Measurements from ENCODE around the gene MGP. TPM values are rescaled to one million over a fixed set of nuclear protein-coding genes. Genes with fewer than 3 reads are reported as not detected.

Gene MGP
- polyA plus RNA-seq (2013) = 0.09 TPM

GRCh38 chr12:14885718-14886221 is at the start of gene MGP:
Gene MGP, minus strand, starts transcription at chr12:14885854. Its CDS starts 63 bp downstream, at chr12:14885791.
- H3K4me3 ChIP-seq (ENCODE audit: control insufficient read depth in 1 of 7, extremely low read depth in 1 of 7, insufficient read depth in 4 of 7, low read depth in 2 of 7, low read length in 6 of 7) = peak within 1 kb of the TSS in 2 of 7 experiments; percentile 1 to 58

GRCh38 chr12:14935031-14935430 is 49.4 kb upstream of the MGP start:
- H3K36me3 ChIP-seq (ENCODE audit: control insufficient read depth in 4 of 4, insufficient read depth in 4 of 4, low read length in 3 of 4) = peaks cover 8 to 12% (median 10%) of the 10 kb centered on the region in 4 experiments
- no peak overlapping the region for H3K4me3 ChIP-seq (ENCODE audit: control insufficient read depth in 1 of 7, extremely low read depth in 1 of 7, insufficient read depth in 4 of 7, low read depth in 2 of 7, low read length in 6 of 7)
- H3K4me1 ChIP-seq (ENCODE audit: control extremely low read depth in 1 of 4, control insufficient read depth in 4 of 4, insufficient read depth in 4 of 4, low read length in 3 of 4) = peaks cover 4 to 9% (median 7%) of the 10 kb centered on the region in 4 experiments
- CTCF ChIA-PET = interaction anchor here (1.2 to 4.8 kb wide), 5 partner anchors 13 to 89 kb away, joined by 4 to 30 read pairs (median 6); no protein-coding TSS in a partner anchor
- H3K27ac ChIP-seq (ENCODE audit: insufficient read depth in 1 of 2, low read depth in 1 of 2, low read length in 2 of 2, poor library complexity in 1 of 2, severe bottlenecking in 2 of 2) = no peak overlapping the region
- H3K9me3 ChIP-seq (ENCODE audit: control extremely low read depth in 1 of 5, control insufficient read depth in 4 of 5, insufficient read depth in 2 of 5, low read depth in 1 of 5, low read length in 4 of 5) = no peaks in the 10 kb centered on the region
- POLR2A ChIA-PET = no interaction called here
- H3K27me3 ChIP-seq (replicated peaks in 2 of 5; ENCODE audit: control insufficient read depth in 4 of 5, insufficient read depth in 5 of 5, low read length in 4 of 5) = no peaks in the 10 kb centered on the region
- no peak for DNase-seq
- 57% methylated on average over 1 of the region's 4 CpGs for WGBS (ENCODE audit: insufficient coverage)

More at GRCh38 chr12:14885718-14886221, at the start of gene MGP:
- Histone ChIP-seq H3K9me3 (ENCODE audit: control extremely low read depth in 1 of 5, control insufficient read depth in 4 of 5, insufficient read depth in 2 of 5, low read depth in 1 of 5, low read length in 4 of 5) (no peaks in the 10 kb centered on the region), H3K36me3 (ENCODE audit: control insufficient read depth in 4 of 4, insufficient read depth in 4 of 4, low read length in 3 of 4) (no peaks in the 10 kb centered on the region), H3K27ac (ENCODE audit: insufficient read depth in 1 of 2, low read depth in 1 of 2, low read length in 2 of 2, poor library complexity in 1 of 2, severe bottlenecking in 2 of 2) (no peak within 1 kb of the TSS), H3K4me1 (ENCODE audit: control extremely low read depth in 1 of 4, control insufficient read depth in 4 of 4, insufficient read depth in 4 of 4, low read length in 3 of 4) (peaks cover 4 to 29% (median 26%) of the 10 kb centered on the region in 4 experiments), H3K27me3 (replicated peaks in 2 of 5; ENCODE audit: control insufficient read depth in 4 of 5, insufficient read depth in 5 of 5, low read length in 4 of 5) (peaks cover 0 to 9% (median 4%) of the 10 kb centered on the region in 5 experiments)
- 33% methylated on average over 4 of the region's 6 CpGs for WGBS (ENCODE audit: insufficient coverage)
- ChIA-PET POLR2A (interaction anchor here (0.6 kb wide), 1 partner anchor 1220 kb away, joined by 4 read pairs; no protein-coding TSS in a partner anchor), CTCF (no interaction called here)
- peak in 2 of 3 donors; percentile 69 to 76 for DNase-seq

GRCh38 chr12:14934511-14934910 is 48.9 kb upstream of the MGP start:
- Histone ChIP-seq H3K4me1 (ENCODE audit: control extremely low read depth in 1 of 4, control insufficient read depth in 4 of 4, insufficient read depth in 4 of 4, low read length in 3 of 4) (peaks cover 4 to 9% (median 6%) of the 10 kb centered on the region in 4 experiments), H3K9me3 (ENCODE audit: control extremely low read depth in 1 of 5, control insufficient read depth in 4 of 5, insufficient read depth in 2 of 5, low read depth in 1 of 5, low read length in 4 of 5) (no peaks in the 10 kb centered on the region), H3K4me3 (ENCODE audit: control insufficient read depth in 1 of 7, extremely low read depth in 1 of 7, insufficient read depth in 4 of 7, low read depth in 2 of 7, low read length in 6 of 7) (no peak overlapping the region), H3K36me3 (ENCODE audit: control insufficient read depth in 4 of 4, insufficient read depth in 4 of 4, low read length in 3 of 4) (peaks cover 8 to 12% (median 10%) of the 10 kb centered on the region in 4 experiments), H3K27ac (ENCODE audit: insufficient read depth in 1 of 2, low read depth in 1 of 2, low read length in 2 of 2, poor library complexity in 1 of 2, severe bottlenecking in 2 of 2) (no peak overlapping the region), H3K27me3 (replicated peaks in 2 of 5; ENCODE audit: control insufficient read depth in 4 of 5, insufficient read depth in 5 of 5, low read length in 4 of 5) (no peaks in the 10 kb centered on the region)
- CTCF ChIA-PET = interaction anchor here (1.2 to 2.3 kb wide), 5 partner anchors 10 to 88 kb away, joined by 3 to 7 read pairs (median 5); no protein-coding TSS in a partner anchor
- POLR2A ChIA-PET = no interaction called here
- DNase-seq = no peak
- WGBS (ENCODE audit: insufficient coverage) = 93% methylated on average over 2 of the region's 2 CpGs

- Histone ChIP-seq H3K4me3 (ENCODE audit: control insufficient read depth in 1 of 7, extremely low read depth in 1 of 7, insufficient read depth in 4 of 7, low read depth in 2 of 7, low read length in 6 of 7) (no peak overlapping the region), H3K36me3 (ENCODE audit: control insufficient read depth in 4 of 4, insufficient read depth in 4 of 4, low read length in 3 of 4) (peaks cover 2 to 11% (median 10%) of the 10 kb centered on the region in 4 experiments), H3K9me3 (ENCODE audit: control extremely low read depth in 1 of 5, control insufficient read depth in 4 of 5, insufficient read depth in 2 of 5, low read depth in 1 of 5, low read length in 4 of 5) (no peaks in the 10 kb centered on the region), H3K4me1 (ENCODE audit: control extremely low read depth in 1 of 4, control insufficient read depth in 4 of 4, insufficient read depth in 4 of 4, low read length in 3 of 4) (peaks cover 0 to 5% (median 2%) of the 10 kb centered on the region in 4 experiments), H3K27me3 (replicated peaks in 2 of 5; ENCODE audit: control insufficient read depth in 4 of 5, insufficient read depth in 5 of 5, low read length in 4 of 5) (no peaks in the 10 kb centered on the region), H3K27ac (ENCODE audit: insufficient read depth in 1 of 2, low read depth in 1 of 2, low read length in 2 of 2, poor library complexity in 1 of 2, severe bottlenecking in 2 of 2) (no peak overlapping the region)
- WGBS (ENCODE audit: insufficient coverage) = 94% methylated on average over 4 of the region's 7 CpGs
- ChIA-PET POLR2A (interaction anchor here (0.6 to 1.0 kb wide), 2 partner anchors 8 to 559 kb away, joined by 3 to 4 read pairs; no protein-coding TSS in a partner anchor), CTCF (interaction anchor here (0.7 to 1.2 kb wide), 4 partner anchors 8 to 72 kb away, joined by 3 read pairs; no protein-coding TSS in a partner anchor)
- DNase-seq = no peak
Observed at GRCh38 chr12:14931791-14932560, 46.3 kb upstream of the MGP start.

GRCh38 chr12:14931359-14931758 is 45.7 kb upstream of the MGP start:
- H3K9me3 ChIP-seq (ENCODE audit: control extremely low read depth in 1 of 5, control insufficient read depth in 4 of 5, insufficient read depth in 2 of 5, low read depth in 1 of 5, low read length in 4 of 5) = no peaks in the 10 kb centered on the region
- ChIA-PET POLR2A (interaction anchor here (0.6 to 1.0 kb wide), 2 partner anchors 9 to 560 kb away, joined by 3 to 4 read pairs; no protein-coding TSS in a partner anchor), CTCF (interaction anchor here (0.7 to 1.2 kb wide), 4 partner anchors 8 to 72 kb away, joined by 3 read pairs; no protein-coding TSS in a partner anchor)
- H3K36me3 ChIP-seq (ENCODE audit: control insufficient read depth in 4 of 4, insufficient read depth in 4 of 4, low read length in 3 of 4) = peaks cover 2 to 11% (median 9%) of the 10 kb centered on the region in 4 experiments
- DNase-seq = no peak
- no peaks in the 10 kb centered on the region for H3K27me3 ChIP-seq (replicated peaks in 2 of 5; ENCODE audit: control insufficient read depth in 4 of 5, insufficient read depth in 5 of 5, low read length in 4 of 5)
- no peak overlapping the region for H3K27ac ChIP-seq (ENCODE audit: insufficient read depth in 1 of 2, low read depth in 1 of 2, low read length in 2 of 2, poor library complexity in 1 of 2, severe bottlenecking in 2 of 2)
- 93% methylated on average over 4 of the region's 4 CpGs for WGBS (ENCODE audit: insufficient coverage)
- peaks cover 0 to 5% (median 2%) of the 10 kb centered on the region in 4 experiments for H3K4me1 ChIP-seq (ENCODE audit: control extremely low read depth in 1 of 4, control insufficient read depth in 4 of 4, insufficient read depth in 4 of 4, low read length in 3 of 4)
- H3K4me3 ChIP-seq (ENCODE audit: control insufficient read depth in 1 of 7, extremely low read depth in 1 of 7, insufficient read depth in 4 of 7, low read depth in 2 of 7, low read length in 6 of 7) = no peak overlapping the region

GRCh38 chr12:14930299-14930698 is 44.6 kb upstream of the MGP start:
- Histone ChIP-seq H3K4me3 (ENCODE audit: control insufficient read depth in 1 of 7, extremely low read depth in 1 of 7, insufficient read depth in 4 of 7, low read depth in 2 of 7, low read length in 6 of 7) (no peak overlapping the region), H3K4me1 (ENCODE audit: control extremely low read depth in 1 of 4, control insufficient read depth in 4 of 4, insufficient read depth in 4 of 4, low read length in 3 of 4) (no peaks in the 10 kb centered on the region), H3K27ac (ENCODE audit: insufficient read depth in 1 of 2, low read depth in 1 of 2, low read length in 2 of 2, poor library complexity in 1 of 2, severe bottlenecking in 2 of 2) (no peak overlapping the region), H3K36me3 (ENCODE audit: control insufficient read depth in 4 of 4, insufficient read depth in 4 of 4, low read length in 3 of 4) (peaks cover 2 to 11% (median 9%) of the 10 kb centered on the region in 4 experiments), H3K9me3 (ENCODE audit: control extremely low read depth in 1 of 5, control insufficient read depth in 4 of 5, insufficient read depth in 2 of 5, low read depth in 1 of 5, low read length in 4 of 5) (no peaks in the 10 kb centered on the region), H3K27me3 (replicated peaks in 2 of 5; ENCODE audit: control insufficient read depth in 4 of 5, insufficient read depth in 5 of 5, low read length in 4 of 5) (no peaks in the 10 kb centered on the region)
- ChIA-PET CTCF (no interaction called here), POLR2A (no interaction called here)
- DNase-seq = no peak
